HepG2 (cell line): ENCODE measurements around the gene SNRPD3. TPM values are rescaled to one million over a fixed set of nuclear protein-coding genes. Genes with fewer than 3 reads are reported as not detected.
A peak's percentile ranks its signal among the peaks of the same experiment; 100 is the strongest.

ENCODE experiments used
- BCL6 ChIP-seq: IDR thresholded peaks from 2 replicates; pipeline ENCODE4 v1.6.1; 2016; ENCODE audit warnings: missing genetic modification reagents, missing compliant biosample characterization
- CBX5 ChIP-seq: sonication (generic); formaldehyde crosslinking; IDR thresholded peaks from 2 replicates; pipeline ENCODE4 v1.4.0; 2020; ENCODE audit warnings: missing genetic modification reagents, borderline replicate concordance
- DDIT3 ChIP-seq: sonication (generic); formaldehyde crosslinking; IDR thresholded peaks from 2 replicates; pipeline ENCODE4 v1.4.0; 2020; ENCODE audit warnings: mild to moderate bottlenecking, missing genetic modification reagents
- EHMT2 ChIP-seq: fragments of 200-600 bp; sonication (generic); IDR thresholded peaks from 2 replicates; pipeline ENCODE4 v1.7.0; 2017; ENCODE audit warnings: antibody characterized with exemption, low read depth, low read length, borderline replicate concordance
- GABPB1 ChIP-seq: IDR thresholded peaks from 2 replicates; pipeline ENCODE4 v1.6.1; 2016; ENCODE audit warnings: mild to moderate bottlenecking, missing genetic modification reagents, moderate library complexity, missing compliant biosample characterization
- HNRNPK ChIP-seq: fragments of 200-400 bp; formaldehyde crosslinking; IDR thresholded peaks from 2 replicates; pipeline ENCODE4 v1.6.1; 2018; ENCODE audit warnings: low read length, low read depth, moderate library complexity, mild to moderate bottlenecking; ENCODE audit not compliant: poor library complexity, severe bottlenecking
- PAWR ChIP-seq: sonication (generic); formaldehyde crosslinking; IDR thresholded peaks from 2 replicates; pipeline ENCODE4 v1.4.0; 2020; ENCODE audit warnings: missing genetic modification reagents, mild to moderate bottlenecking, borderline replicate concordance
- POLR2AphosphoS5 ChIP-seq: IDR thresholded peaks from 2 replicates; pipeline ENCODE4 v1.6.1; 2012; ENCODE audit warnings: low read depth, low read length
- RFX5 ChIP-seq: IDR thresholded peaks from 2 replicates; pipeline ENCODE4 v1.6.1; 2011; ENCODE audit warnings: low read depth, low read length, improper control_type of control experiment
- SOX6 ChIP-seq, 2 experiments: fragments of 450-650 bp in 1 of 2; sonication (generic) in 1 of 2; formaldehyde crosslinking in 1 of 2; IDR thresholded peaks; 2 replicates each; pipeline versions ENCODE4 v1.4.0 to v1.6.1; 2017 to 2020; ENCODE audit warnings: antibody characterized with exemption in 1 of 2, mild to moderate bottlenecking in 1 of 2, missing genetic modification reagents in 1 of 2
- TP53 ChIP-seq: sonication (generic); formaldehyde crosslinking; conservative IDR thresholded peaks from 2 replicates; pipeline ENCODE4 v1.4.0; 2020; ENCODE audit warnings: missing genetic modification reagents
- ZNF275 ChIP-seq: sonication (generic); formaldehyde crosslinking; IDR thresholded peaks from 2 replicates; pipeline ENCODE4 v1.8.0; 2022; ENCODE audit warnings: missing genetic modification reagents, mild to moderate bottlenecking, inconsistent platforms, borderline replicate concordance
- ZNF451 ChIP-seq: sonication (generic); formaldehyde crosslinking; IDR thresholded peaks from 2 replicates; pipeline ENCODE4 v1.5.0; 2020; ENCODE audit warnings: mild to moderate bottlenecking, missing genetic modification reagents
- ZNF496 ChIP-seq: sonication (generic); formaldehyde crosslinking; IDR thresholded peaks from 2 replicates; pipeline ENCODE4 v1.8.1; 2023; ENCODE audit warnings: mild to moderate bottlenecking, moderate library complexity, missing genetic modification reagents; ENCODE audit not compliant: insufficient replicate concordance
- ZNF546 ChIP-seq: sonication (generic); formaldehyde crosslinking; conservative IDR thresholded peaks from 2 replicates; pipeline ENCODE4 v1.8.1; 2023; ENCODE audit warnings: mild to moderate bottlenecking, missing genetic modification reagents
- ZNF549 ChIP-seq: sonication (generic); formaldehyde crosslinking; IDR thresholded peaks from 2 replicates; pipeline ENCODE4 v1.5.0; 2020; ENCODE audit warnings: missing genetic modification reagents
- ZNF879 ChIP-seq: sonication (generic); formaldehyde crosslinking; IDR thresholded peaks from 2 replicates; pipeline ENCODE4 v1.8.1; 2023; ENCODE audit warnings: missing genetic modification reagents
- polyA plus RNA-seq, 8 experiments: library from polyadenylated mRNA; depleted of rRNA in 3 of 8; stranded (reverse) in 7 of 8; unstranded in 1 of 8; fragments of >200 nt; fragmentation: Illumina TruSeq in 4 of 8; extraction: Trizol in 4 of 8; gene quantifications; 2 replicates each; pipeline versions ENCODE4 v1.2.1 to v1.2.3, GENCODE V29; 2011 to 2016; ENCODE audit warnings: low read depth in 4 of 8, missing spikeins in 1 of 8, mixed read lengths in 1 of 8; ENCODE audit not compliant: insufficient read depth in 1 of 8
- total RNA-seq, 5 experiments: library from RNA; depleted of rRNA; stranded (reverse); fragments of >200 nt; fragmentation: Illumina TruSeq; extraction: Trizol; gene quantifications; 2 replicates each; pipeline ENCODE4 v1.2.3, GENCODE V29; 2016; ENCODE audit warnings: low read depth in 1 of 5
- TF ChIP-seq, protein P1 (sequence below): sonication (generic); formaldehyde crosslinking; IDR thresholded peaks from 2 replicates; pipeline ENCODE4 v1.5.0; 2020; ENCODE audit warnings: missing genetic modification reagents, mild to moderate bottlenecking, borderline replicate concordance
- TF ChIP-seq, protein P2 (sequence below): sonication (generic); formaldehyde crosslinking; IDR thresholded peaks from 2 replicates; pipeline ENCODE4 v1.5.0; 2020; ENCODE audit warnings: mild to moderate bottlenecking, missing genetic modification reagents, borderline replicate concordance
- TF ChIP-seq, protein P3 (sequence below): sonication (generic); formaldehyde crosslinking; IDR thresholded peaks from 2 replicates; pipeline ENCODE4 v1.4.0; 2020; ENCODE audit warnings: mild to moderate bottlenecking, missing genetic modification reagents
- TF ChIP-seq, protein P4 (sequence below): sonication (generic); formaldehyde crosslinking; IDR thresholded peaks from 2 replicates; pipeline ENCODE4 v1.5.0; 2020; ENCODE audit warnings: missing genetic modification reagents

The SNRPD3 gene
- total and polyA plus RNA-seq, 2 of the 13 experiments (the other 11 are each of a cell fraction or from before 2014, with no cell fraction given): 110 to 209 TPM

DNA sequence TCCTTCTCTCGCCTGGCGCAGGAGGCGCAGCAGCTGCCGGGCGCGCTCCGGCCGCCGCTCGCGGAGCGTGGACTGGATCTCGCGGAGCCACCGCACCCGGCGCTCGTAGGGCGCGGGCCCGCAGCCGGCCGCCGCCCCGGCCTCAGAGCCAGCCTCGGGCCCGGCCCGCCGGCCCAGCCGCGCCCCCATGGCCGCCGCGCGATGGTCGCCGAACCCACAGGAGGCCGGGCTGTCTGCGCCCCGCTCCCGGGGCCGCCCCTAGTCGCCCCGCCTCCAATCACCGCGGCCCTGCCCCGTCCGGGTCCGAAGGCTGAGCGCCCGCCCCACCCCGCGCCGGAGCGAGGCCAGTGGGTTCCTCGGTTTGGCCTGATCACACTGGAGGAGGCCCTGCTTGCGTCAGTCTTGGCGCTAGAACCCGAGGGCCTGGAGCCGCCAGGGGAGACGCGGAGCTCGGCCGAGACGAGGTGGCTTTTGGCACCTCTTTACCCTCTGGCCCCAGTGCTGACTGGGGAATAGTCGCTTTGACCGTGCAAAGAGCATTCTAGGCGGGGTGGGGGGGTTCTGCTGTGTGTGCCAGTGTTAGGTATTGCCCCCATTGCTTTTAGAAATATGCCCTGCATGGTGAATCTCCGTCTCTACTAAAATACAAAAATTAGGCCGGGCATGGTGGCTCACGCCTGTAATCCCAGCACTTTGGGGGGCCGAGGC, 37.2 kb downstream of the SNRPD3 start, which contains the start of gene LRRC75B (continued):
- TF ChIP-seq POLR2AphosphoS5: peak; percentile 92
- TF ChIP-seq, protein P1, sequence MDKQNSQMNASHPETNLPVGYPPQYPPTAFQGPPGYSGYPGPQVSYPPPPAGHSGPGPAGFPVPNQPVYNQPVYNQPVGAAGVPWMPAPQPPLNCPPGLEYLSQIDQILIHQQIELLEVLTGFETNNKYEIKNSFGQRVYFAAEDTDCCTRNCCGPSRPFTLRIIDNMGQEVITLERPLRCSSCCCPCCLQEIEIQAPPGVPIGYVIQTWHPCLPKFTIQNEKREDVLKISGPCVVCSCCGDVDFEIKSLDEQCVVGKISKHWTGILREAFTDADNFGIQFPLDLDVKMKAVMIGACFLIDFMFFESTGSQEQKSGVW (CRISPR knock-in tag): no peak
- TF ChIP-seq, protein P2, sequence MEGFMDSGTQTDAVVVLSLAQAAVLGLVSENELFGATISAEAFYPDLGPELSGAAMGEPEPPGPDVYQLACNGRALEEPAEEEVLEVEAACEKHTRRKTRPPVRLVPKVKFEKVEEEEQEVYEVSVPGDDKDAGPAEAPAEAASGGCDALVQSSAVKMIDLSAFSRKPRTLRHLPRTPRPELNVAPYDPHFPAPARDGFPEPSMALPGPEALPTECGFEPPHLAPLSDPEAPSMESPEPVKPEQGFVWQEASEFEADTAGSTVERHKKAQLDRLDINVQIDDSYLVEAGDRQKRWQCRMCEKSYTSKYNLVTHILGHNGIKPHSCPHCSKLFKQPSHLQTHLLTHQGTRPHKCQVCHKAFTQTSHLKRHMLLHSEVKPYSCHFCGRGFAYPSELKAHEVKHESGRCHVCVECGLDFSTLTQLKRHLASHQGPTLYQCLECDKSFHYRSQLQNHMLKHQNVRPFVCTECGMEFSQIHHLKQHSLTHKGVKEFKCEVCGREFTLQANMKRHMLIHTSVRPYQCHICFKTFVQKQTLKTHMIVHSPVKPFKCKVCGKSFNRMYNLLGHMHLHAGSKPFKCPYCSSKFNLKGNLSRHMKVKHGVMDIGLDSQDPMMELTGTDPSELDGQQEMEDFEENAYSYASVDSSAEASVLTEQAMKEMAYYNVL: no peak
- TF ChIP-seq SOX6 (IDR thresholded peaks at IDR 0.05): no peak
- TF ChIP-seq SOX6 (CRISPR knock-in tag; IDR thresholded peaks at IDR 0.05): peak; percentile 35; the same call in 1 of the 2 replicates
- no peak for TF ChIP-seq HNRNPK
- no peak for TF ChIP-seq RFX5
- TF ChIP-seq TP53: no peak
- TF ChIP-seq ZNF546 (CRISPR knock-in tag): no peak
- TF ChIP-seq ZNF275: no peak
- TF ChIP-seq ZNF879: no peak
- TF ChIP-seq ZNF496 (CRISPR knock-in tag): no peak
- no peak for TF ChIP-seq CBX5 (CRISPR knock-in tag)
- TF ChIP-seq EHMT2: no peak
- peak; percentile 90 for TF ChIP-seq ZNF451
- no peak for TF ChIP-seq ZNF549 (CRISPR knock-in tag)
- peak; percentile 75 for TF ChIP-seq GABPB1
- no peak for TF ChIP-seq DDIT3 (CRISPR knock-in tag)
- TF ChIP-seq, protein P3, sequence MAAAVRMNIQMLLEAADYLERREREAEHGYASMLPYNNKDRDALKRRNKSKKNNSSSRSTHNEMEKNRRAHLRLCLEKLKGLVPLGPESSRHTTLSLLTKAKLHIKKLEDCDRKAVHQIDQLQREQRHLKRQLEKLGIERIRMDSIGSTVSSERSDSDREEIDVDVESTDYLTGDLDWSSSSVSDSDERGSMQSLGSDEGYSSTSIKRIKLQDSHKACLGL (CRISPR knock-in tag): no peak
- TF ChIP-seq, protein P4, sequence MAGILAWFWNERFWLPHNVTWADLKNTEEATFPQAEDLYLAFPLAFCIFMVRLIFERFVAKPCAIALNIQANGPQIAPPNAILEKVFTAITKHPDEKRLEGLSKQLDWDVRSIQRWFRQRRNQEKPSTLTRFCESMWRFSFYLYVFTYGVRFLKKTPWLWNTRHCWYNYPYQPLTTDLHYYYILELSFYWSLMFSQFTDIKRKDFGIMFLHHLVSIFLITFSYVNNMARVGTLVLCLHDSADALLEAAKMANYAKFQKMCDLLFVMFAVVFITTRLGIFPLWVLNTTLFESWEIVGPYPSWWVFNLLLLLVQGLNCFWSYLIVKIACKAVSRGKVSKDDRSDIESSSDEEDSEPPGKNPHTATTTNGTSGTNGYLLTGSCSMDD (CRISPR knock-in tag): no peak
- peak; percentile 67 for TF ChIP-seq BCL6
- no peak for TF ChIP-seq PAWR
